ENCODE data around the gene MRM2. TPM values are rescaled to one million over a fixed set of nuclear protein-coding genes. Genes with fewer than 3 reads are reported as not detected.

MRM2 gene
- total and polyA plus RNA-seq, 10 of the 15 experiments (the other 5 are each of a cell fraction or from before 2014, with no cell fraction given) = 43.2 to 128 (median 71.4) TPM

DNA sequence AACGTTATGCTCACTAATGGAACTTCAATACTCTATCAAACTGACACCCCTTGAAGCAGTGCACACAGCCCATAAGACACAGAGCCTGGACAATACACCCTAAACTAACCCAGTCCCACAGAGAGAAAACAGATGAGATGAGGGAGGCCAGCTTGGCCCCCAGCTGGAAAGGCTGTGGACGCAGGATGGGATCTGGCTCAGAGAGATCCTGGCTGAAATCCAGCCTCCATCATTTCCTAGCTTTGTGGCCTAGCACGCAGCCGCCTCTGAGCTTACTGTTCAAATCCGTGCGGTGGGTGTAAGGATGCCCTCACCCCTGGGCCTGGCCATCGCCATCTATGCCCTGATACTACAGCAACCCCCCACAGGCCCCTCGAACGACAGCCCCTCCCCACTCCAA, 39.5 kb upstream of the MRM2 start (continued):
- TF ChIP-seq, protein P1, sequence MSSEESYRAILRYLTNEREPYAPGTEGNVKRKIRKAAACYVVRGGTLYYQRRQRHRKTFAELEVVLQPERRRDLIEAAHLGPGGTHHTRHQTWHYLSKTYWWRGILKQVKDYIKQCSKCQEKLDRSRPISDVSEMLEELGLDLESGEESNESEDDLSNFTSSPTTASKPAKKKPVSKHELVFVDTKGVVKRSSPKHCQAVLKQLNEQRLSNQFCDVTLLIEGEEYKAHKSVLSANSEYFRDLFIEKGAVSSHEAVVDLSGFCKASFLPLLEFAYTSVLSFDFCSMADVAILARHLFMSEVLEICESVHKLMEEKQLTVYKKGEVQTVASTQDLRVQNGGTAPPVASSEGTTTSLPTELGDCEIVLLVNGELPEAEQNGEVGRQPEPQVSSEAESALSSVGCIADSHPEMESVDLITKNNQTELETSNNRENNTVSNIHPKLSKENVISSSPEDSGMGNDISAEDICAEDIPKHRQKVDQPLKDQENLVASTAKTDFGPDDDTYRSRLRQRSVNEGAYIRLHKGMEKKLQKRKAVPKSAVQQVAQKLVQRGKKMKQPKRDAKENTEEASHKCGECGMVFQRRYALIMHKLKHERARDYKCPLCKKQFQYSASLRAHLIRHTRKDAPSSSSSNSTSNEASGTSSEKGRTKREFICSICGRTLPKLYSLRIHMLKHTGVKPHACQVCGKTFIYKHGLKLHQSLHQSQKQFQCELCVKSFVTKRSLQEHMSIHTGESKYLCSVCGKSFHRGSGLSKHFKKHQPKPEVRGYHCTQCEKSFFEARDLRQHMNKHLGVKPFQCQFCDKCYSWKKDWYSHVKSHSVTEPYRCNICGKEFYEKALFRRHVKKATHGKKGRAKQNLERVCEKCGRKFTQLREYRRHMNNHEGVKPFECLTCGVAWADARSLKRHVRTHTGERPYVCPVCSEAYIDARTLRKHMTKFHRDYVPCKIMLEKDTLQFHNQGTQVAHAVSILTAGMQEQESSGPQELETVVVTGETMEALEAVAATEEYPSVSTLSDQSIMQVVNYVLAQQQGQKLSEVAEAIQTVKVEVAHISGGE (CRISPR knock-in tag; IDR thresholded peaks at IDR 0.05) = no peak
- no peak for TF ChIP-seq STAT1 (conservative IDR thresholded peaks at IDR 0.05)
- no peak for TF ChIP-seq RAD21 (IDR thresholded peaks at IDR 0.05; ENCODE audit: insufficient read depth, low read depth, low read length)

DNA sequence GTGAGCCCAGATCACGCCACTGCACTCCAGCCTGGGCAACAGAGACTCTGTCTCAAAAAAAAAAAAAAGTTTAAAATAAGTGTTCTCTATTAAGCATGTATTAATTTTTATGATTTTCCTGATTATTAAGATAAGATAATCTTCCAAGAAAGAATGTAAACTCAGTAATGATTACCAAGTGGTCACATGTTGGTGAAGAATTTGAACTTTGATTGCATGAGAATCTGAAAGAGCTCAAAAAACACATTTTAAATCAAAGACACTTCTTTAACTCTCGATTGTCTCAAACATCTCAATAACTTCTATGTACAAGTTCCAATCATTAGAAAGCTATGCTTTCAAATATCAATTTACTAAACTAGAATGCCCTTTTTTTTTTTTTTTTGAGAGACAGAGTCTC, 38.4 kb upstream of the MRM2 start:
- ChIA-PET SMC1A (ENCODE audit: uncharacterized antibody, unreplicated experiment) (interaction anchor here (0.7 to 1.4 kb wide), 5 partner anchors 13 to 242 kb away, joined by 3 to 4 read pairs (median 4); no protein-coding TSS in a partner anchor), POLR2A (no interaction called here), RAD21 (ENCODE audit: unreplicated experiment) (no interaction called here), CTCF (interaction anchor here (0.5 kb wide), 1 partner anchor 31 kb away, joined by 3 read pairs; no protein-coding TSS in a partner anchor)
- H3K4me2 ChIP-seq (ENCODE audit: control insufficient read depth, insufficient read depth) = no peak overlapping the region
- no peaks in the 10 kb centered on the region for H3K4me1 ChIP-seq (ENCODE audit: control insufficient read depth, insufficient read depth, low read length)
- no peak overlapping the region for H3K9ac ChIP-seq (ENCODE audit: control insufficient read depth, insufficient read depth, low read length)
- in situ Hi-C loops (cut with MboI) = no loop called here
- 71% methylated on average over 2 of the region's 2 CpGs for WGBS (ENCODE audit: insufficient coverage, insufficient replicate concordance, low lambda C conversion rate, missing lambda C conversion rate)
- H3K27me3 ChIP-seq (replicated peaks in 1 of 2; ENCODE audit: control insufficient read depth in 2 of 2, insufficient read depth in 2 of 2, low read length in 1 of 2) = no peaks in the 10 kb centered on the region
- no peak overlapping the region for H2AFZ ChIP-seq (ENCODE audit: control insufficient read depth, low read depth, low read length)
- BruUV-seq (replicated peaks) = no TSS peak
- H3K79me2 ChIP-seq (ENCODE audit: control insufficient read depth, insufficient read depth, low read length) = peaks cover 28% of the 10 kb centered on the region
- no peak overlapping the region for H3K4me3 ChIP-seq
- H3K27ac ChIP-seq (ENCODE audit: control insufficient read depth, insufficient read depth) = no peak overlapping the region
- intact Hi-C loops (cut with micrococcal nuclease; ENCODE audit: unreplicated experiment) = no loop called here
- FAIRE-seq = no peak
- H4K20me1 ChIP-seq (ENCODE audit: control insufficient read depth, insufficient read depth) = no peaks in the 10 kb centered on the region; the same call in 1 of the 2 replicates
- no peak for ATAC-seq
- DNase-seq (ENCODE audit: low read depth, low spot score) = no peak
- peaks cover 3 to 13% of the 10 kb centered on the region in 2 experiments; a peak in 3 of 4 replicates for H3K36me3 ChIP-seq (ENCODE audit: control insufficient read depth in 2 of 2, insufficient read depth in 2 of 2, low read length in 1 of 2)
- no peaks in the 10 kb centered on the region for H3K9me3 ChIP-seq (replicated peaks; ENCODE audit: control insufficient read depth, insufficient read depth, low read length)
- TF ChIP-seq ZNF24 (IDR thresholded peaks at IDR 0.05) = no peak
- no peak for TF ChIP-seq CBX5 (IDR thresholded peaks at IDR 0.05; ENCODE audit: low read depth)
- TF ChIP-seq, protein P2, sequence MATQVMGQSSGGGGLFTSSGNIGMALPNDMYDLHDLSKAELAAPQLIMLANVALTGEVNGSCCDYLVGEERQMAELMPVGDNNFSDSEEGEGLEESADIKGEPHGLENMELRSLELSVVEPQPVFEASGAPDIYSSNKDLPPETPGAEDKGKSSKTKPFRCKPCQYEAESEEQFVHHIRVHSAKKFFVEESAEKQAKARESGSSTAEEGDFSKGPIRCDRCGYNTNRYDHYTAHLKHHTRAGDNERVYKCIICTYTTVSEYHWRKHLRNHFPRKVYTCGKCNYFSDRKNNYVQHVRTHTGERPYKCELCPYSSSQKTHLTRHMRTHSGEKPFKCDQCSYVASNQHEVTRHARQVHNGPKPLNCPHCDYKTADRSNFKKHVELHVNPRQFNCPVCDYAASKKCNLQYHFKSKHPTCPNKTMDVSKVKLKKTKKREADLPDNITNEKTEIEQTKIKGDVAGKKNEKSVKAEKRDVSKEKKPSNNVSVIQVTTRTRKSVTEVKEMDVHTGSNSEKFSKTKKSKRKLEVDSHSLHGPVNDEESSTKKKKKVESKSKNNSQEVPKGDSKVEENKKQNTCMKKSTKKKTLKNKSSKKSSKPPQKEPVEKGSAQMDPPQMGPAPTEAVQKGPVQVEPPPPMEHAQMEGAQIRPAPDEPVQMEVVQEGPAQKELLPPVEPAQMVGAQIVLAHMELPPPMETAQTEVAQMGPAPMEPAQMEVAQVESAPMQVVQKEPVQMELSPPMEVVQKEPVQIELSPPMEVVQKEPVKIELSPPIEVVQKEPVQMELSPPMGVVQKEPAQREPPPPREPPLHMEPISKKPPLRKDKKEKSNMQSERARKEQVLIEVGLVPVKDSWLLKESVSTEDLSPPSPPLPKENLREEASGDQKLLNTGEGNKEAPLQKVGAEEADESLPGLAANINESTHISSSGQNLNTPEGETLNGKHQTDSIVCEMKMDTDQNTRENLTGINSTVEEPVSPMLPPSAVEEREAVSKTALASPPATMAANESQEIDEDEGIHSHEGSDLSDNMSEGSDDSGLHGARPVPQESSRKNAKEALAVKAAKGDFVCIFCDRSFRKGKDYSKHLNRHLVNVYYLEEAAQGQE (IDR thresholded peaks at IDR 0.05; ENCODE audit: low read depth, low read length) = no peak
- no peak for TF ChIP-seq ETV6 (conservative IDR thresholded peaks at IDR 0.05 in 1 of 2, IDR thresholded peaks at IDR 0.05 in 1 of 2; ENCODE audit: borderline replicate concordance in 1 of 2, low read depth in 1 of 2)
- no peak for TF ChIP-seq RELA (IDR thresholded peaks at IDR 0.05; ENCODE audit: borderline replicate concordance, partially characterized antibody)
- TF ChIP-seq, protein P3, sequence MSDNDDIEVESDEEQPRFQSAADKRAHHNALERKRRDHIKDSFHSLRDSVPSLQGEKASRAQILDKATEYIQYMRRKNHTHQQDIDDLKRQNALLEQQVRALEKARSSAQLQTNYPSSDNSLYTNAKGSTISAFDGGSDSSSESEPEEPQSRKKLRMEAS (IDR thresholded peaks at IDR 0.05; ENCODE audit: low read depth, low read length) = no peak
- no peak for TF ChIP-seq YBX1 (IDR thresholded peaks at IDR 0.05)
- no peak for TF ChIP-seq SIN3A (IDR thresholded peaks at IDR 0.05; ENCODE audit: low read depth, low read length)
- no peak for TF ChIP-seq KAT2A (conservative IDR thresholded peaks at IDR 0.05; ENCODE audit: control insufficient read depth, low read depth, low read length)
- no peak for TF ChIP-seq ZBED1 (IDR thresholded peaks at IDR 0.05; ENCODE audit: borderline replicate concordance)
- TF ChIP-seq ZNF207 (IDR thresholded peaks at IDR 0.05; ENCODE audit: borderline replicate concordance) = no peak
- TF ChIP-seq, protein P4, sequence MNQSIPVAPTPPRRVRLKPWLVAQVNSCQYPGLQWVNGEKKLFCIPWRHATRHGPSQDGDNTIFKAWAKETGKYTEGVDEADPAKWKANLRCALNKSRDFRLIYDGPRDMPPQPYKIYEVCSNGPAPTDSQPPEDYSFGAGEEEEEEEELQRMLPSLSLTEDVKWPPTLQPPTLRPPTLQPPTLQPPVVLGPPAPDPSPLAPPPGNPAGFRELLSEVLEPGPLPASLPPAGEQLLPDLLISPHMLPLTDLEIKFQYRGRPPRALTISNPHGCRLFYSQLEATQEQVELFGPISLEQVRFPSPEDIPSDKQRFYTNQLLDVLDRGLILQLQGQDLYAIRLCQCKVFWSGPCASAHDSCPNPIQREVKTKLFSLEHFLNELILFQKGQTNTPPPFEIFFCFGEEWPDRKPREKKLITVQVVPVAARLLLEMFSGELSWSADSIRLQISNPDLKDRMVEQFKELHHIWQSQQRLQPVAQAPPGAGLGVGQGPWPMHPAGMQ (IDR thresholded peaks at IDR 0.05; ENCODE audit: borderline replicate concordance) = no peak
